ENCODE data around the gene PPP2R3C.
"Not testable (repeated sequence)": the region's sequence is repeated elsewhere in the genome, so short reads cannot be mapped to it uniquely, and the experiment has no call there.

PPP2R3C gene

GRCh38 chr14:35121887-35122695, at the start of gene PPP2R3C, which contains the start of gene PRORP:
Gene PPP2R3C (minus strand): TSS chr14:35121990. CDS start chr14:35121959, 31 bp downstream.
Gene PRORP (plus strand): TSS chr14:35122552. CDS start chr14:35123246, 694 bp downstream.
- peak; percentile 97 to 98 for DNase-seq

GRCh38 chr14:35167496-35167895, 45.7 kb upstream of the PPP2R3C start:
- no peak for DNase-seq

GRCh38 chr14:35164849-35165248, 43.1 kb upstream of the PPP2R3C start:
- DNase-seq = no peak

- no peak for DNase-seq
These were observed 41.6 kb upstream of the PPP2R3C start for GRCh38 chr14:35163384-35163783.

GRCh38 chr14:35161231-35161630, 39.4 kb upstream of the PPP2R3C start:
- no peak for DNase-seq

- no peak for DNase-seq
These were observed 38.1 kb upstream of the PPP2R3C start for GRCh38 chr14:35159742-35160409.

GRCh38 chr14:35158951-35159653, 37.3 kb upstream of the PPP2R3C start:
- DNase-seq = no peak

GRCh38 chr14:35158491-35158890, 36.7 kb upstream of the PPP2R3C start:
- no peak for DNase-seq

- DNase-seq = no peak
These were observed 34.2 kb upstream of the PPP2R3C start for GRCh38 chr14:35155962-35156361.

GRCh38 chr14:35154016-35154415, 32.2 kb upstream of the PPP2R3C start:
- no peak for DNase-seq

- DNase-seq = not testable (repeated sequence)
These were observed 30.7 kb upstream of the PPP2R3C start for GRCh38 chr14:35152531-35152930.

GRCh38 chr14:35149239-35149638, 27.4 kb upstream of the PPP2R3C start:
- no peak for DNase-seq

GRCh38 chr14:35147711-35148110, 25.9 kb upstream of the PPP2R3C start:
- no peak for DNase-seq

GRCh38 chr14:35147186-35147585, 25.4 kb upstream of the PPP2R3C start:
- no peak for DNase-seq

- no peak for DNase-seq
These were observed 24.9 kb upstream of the PPP2R3C start for GRCh38 chr14:35146711-35147149.

GRCh38 chr14:35144029-35144428, 22.2 kb upstream of the PPP2R3C start:
- DNase-seq = no peak

GRCh38 chr14:35140718-35141581, 19.2 kb upstream of the PPP2R3C start:
- peak; percentile 12 to 20 for DNase-seq

GRCh38 chr14:35138585-35138984, 16.8 kb upstream of the PPP2R3C start:
- no peak for DNase-seq

- no peak for DNase-seq
These were observed 12.7 kb upstream of the PPP2R3C start for GRCh38 chr14:35134329-35135123.

- no peak for DNase-seq
These were observed 11.9 kb upstream of the PPP2R3C start for GRCh38 chr14:35133542-35134328.

- no peak for DNase-seq
These were observed 2.3 kb upstream of the PPP2R3C start for GRCh38 chr14:35124127-35124526.

Measured in SHP77 (cell line).